Fibroblast of skin of right biceps (primary cell): ENCODE measurements around the gene DDX20.
"Not testable (repeated sequence)": the region's sequence is repeated elsewhere in the genome, so short reads cannot be mapped to it uniquely, and the experiment has no call there.

Experiments
- DNase-seq: peaks from one replicate; pipeline ENCODE4 v3.0.0-alpha.2; 2013

Gene DDX20

DNA sequence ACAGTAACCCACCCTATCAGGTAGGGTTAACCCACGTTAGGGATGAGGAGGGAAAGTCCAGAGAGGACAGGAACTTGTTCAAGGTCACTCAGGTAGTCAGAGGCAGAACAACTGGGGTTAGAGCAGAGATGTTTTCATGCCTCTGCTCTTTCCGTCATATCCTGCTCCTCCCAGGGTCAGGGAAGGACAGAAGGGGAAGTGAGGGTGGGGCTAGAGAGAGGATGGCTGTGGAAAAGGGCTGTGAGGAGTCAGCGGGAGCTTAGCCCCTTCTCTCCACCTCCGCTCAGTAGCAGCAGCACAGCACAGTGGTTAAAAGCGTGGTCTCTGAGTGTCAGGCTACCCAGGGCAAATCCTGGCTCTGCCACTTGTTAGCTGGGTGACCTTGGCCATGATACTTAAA is 36.5 kb downstream of the DDX20 start:
- DNase-seq: no peak

DNA sequence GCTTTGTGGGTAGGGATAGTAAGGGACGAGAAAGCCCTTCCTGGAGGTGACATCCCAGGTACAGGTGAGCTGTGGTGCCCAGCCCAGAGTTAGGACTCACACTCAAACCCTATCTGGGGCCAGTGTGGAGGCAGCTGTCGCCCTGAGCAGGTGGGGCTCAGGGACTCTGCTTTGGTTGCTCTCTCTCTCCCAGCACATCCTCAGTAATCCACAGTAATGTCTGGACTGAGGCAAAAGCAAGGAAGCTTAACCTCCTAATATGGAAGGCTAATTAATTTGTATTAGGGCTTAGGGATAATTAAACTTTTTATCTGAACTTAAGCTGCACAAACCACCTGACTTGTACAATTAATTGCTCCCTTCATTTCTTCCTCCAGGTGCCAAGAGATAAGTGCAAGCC is 38.2 kb downstream of the DDX20 start:
- DNase-seq: no peak

DNA sequence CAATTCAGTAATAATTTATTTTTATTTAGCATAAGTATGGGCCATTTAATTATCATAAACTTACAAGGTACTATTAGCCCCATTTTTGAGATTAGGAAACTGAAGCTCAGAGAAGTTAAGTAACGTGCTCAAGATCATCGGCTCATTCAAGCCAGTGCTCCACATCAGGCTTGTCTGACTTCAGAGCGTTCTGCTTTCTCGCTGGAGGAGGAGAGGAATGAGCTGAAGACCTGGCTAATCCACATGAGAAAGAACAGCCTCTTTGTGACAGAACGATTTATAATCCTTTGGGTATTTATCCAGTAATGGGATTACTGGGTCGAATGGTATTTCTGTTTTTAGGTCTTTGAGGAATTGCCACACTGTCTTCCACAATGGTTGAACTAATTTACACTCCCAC is 39.7 kb downstream of the DDX20 start:
- DNase-seq: no peak

DNA sequence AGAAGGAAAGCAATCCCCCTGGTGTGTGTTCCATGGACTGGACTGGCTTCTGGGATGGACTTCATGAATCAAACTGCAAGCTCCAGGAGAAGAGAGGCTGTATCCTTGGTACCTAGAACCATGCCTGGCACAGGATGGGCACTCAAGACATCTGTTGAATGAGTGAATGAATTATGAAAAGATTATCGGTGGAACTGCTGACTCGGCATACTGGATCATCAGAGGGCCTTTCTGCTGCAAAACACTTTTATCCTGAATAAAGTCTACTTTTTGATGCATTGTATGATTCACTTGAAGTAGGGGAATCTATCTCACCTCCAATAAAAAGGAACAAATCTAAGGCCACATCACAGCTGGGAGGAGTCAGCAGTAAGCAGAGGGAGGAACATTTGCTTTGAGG is 42.9 kb downstream of the DDX20 start:
- DNase-seq: no peak

DNA sequence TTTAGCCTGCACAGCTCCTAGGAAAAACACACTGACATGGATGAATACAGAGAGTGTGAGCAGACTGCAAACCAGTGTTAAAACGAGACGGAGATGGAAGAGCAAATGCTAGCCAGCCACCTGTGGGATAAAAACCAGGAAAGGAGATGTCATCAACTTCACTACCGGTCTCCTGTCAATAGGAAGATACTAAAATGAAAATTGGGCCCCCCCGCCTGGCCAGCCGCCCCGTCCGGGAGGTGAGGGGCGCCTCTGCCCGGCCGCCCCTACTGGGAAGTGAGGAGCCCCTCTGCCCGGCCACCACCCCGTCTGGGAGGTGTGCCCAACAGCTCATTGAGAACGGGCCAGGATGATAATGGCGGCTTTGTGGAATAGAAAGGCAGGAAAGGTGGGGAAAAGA is 44.0 kb downstream of the DDX20 start:
- DNase-seq: not testable (repeated sequence)

DNA sequence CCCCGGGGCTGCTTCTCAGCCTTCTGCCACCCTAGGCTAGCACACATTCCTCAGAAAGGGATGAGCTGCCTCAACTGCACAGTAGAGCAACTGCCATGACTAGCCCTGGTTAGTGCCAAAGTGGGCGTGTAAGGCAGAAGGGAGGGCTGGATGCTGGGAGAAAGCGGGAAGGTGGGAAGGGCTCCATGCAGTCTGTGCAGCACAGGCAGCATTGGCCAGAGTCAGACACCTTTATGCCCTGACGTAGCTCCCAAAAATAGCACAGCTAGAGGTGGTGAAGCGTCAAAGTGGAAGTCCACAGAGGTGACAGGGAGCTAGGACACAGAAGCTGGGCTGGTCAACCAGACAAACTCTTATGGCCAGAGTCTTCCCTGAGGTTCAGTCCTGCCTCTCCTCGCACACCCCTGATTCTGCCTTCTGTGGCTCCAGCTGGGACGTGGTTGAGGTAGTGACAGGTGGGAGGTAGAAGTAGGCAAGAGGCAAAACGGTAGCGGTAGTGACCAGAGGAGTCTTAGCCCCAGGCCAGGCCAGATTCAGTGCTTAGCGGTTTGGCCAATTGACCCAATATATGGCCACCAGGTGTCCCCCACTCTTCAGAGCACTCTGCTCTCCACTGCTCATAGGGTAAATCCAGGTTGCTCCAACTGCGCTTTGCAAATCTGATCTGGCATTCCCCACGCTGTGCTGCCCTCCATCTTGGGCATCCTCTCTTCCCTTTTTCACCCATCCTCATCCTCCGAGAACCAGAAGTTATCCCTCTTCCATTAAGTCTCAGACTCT is 45.6 kb downstream of the DDX20 start:
- DNase-seq: no peak

DNA sequence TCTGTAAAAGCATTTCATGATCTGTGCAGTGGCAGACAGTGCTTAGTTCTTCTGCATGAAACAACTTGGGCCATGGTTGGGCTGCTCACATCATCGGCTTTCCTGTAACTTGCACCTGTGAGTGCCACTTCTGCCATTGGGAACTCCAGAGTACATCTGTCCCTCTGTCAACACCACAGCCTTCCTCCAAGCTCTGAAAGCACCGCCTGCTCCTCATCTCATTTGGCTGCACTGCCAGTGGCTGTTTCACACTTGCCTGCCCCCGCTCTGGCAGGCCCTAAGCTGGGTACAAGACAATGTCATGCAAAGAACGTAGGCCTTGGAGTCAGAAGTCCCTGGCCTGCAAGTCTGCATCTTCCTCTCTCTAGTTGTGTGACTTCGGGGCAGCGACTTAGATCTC is 46.4 kb downstream of the DDX20 start:
- no peak for DNase-seq

DNA sequence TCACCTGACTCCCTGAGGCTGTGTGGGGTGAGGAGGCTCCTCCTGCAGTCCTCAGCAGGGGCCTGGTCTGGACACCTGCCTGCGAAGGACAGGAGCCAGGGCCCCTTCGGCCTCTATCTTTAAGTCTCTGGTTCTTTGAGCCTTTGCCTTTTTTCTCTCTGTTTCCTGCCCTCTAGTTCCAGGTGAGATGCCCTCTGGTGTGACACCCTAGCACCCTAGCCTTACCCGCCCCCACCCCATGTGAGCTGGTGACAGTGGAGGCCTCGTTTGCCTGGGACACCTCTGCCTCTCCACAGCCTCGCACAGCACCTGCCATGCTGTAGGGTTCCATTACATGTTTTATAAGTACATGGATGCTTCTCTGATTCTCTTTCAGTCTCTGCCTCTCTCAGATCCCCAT is 47.3 kb downstream of the DDX20 start:
- DNase-seq: no peak

DNA sequence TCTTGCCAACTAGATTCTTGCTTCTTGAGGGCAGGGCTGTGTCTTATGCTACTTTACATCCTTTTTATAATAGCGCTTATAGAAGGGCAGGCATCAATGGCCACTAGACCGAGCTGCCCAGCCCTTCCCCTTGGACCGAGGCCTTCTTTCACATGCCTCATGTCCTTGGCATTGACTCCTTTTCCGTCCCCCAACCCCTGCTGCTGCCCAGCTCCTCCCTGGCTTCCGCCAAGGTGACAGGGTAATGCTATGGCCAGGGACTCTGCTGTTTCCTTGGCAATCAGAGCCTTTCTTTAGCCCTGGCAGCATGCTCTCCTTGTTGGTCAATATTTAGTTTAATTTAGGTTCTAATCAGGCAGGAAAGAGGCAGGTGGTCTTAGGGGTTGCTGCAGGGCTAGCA is 48.2 kb downstream of the DDX20 start:
- no peak for DNase-seq

DNA sequence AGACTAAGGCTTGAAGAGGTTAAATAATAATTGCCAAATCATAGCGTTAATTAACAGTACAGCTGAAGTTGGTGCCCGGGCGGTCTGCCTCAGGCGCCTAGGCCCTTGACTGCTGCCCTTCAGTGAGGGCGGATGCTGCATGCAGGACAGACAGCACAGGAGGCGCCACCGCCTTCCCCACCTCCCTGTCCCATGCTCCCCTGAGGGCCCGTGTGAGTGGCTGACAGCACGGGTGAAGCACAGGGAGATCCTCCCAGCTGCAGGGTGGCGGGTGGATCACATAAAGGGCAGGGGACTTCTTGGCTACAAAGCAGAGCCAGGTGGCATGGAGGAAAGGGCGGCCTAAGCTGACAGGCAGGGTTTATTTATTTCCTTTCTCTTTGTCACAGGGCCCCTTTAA is 49.1 kb downstream of the DDX20 start:
- DNase-seq: no peak

DNA sequence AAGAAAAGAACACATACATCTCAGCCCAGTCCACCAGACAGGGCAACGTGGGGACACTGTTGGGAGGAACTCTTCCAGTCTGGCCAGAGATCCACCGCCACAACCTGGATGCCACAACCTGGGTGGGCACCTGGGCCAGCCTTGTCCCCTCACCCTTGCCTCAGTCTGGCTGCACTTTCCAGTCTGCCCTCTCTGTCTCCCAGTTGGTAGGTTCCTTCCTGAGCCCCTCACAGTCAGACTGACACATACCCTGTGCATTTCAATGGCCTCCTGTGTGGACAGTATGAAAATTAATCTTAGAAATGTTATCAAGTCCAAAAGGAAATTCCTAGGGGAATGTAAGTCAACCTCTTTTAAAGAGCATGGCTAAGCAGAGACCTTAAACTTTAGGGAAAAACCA is 49.5 kb downstream of the DDX20 start:
- no peak for DNase-seq

DNA sequence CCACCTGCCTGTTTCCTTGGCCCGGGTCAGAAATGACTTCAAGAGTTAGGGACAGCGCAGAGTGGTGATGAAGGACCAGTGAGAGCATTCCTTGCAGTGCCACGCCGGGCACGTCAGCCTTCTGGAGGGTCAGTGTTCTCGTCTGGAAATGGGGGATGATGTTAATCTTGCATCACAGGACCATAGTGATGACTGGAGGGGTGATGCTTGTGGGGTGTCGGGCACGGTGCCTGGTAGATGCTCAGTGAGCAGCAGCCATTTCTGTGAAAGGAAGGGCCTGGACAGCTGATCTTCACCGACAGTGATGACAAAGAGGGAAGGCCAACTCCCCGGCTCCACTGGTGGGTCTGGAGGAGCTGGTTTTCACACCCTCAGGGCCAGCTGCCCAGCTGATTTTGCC is 56.2 kb downstream of the DDX20 start:
- no peak for DNase-seq

DNA sequence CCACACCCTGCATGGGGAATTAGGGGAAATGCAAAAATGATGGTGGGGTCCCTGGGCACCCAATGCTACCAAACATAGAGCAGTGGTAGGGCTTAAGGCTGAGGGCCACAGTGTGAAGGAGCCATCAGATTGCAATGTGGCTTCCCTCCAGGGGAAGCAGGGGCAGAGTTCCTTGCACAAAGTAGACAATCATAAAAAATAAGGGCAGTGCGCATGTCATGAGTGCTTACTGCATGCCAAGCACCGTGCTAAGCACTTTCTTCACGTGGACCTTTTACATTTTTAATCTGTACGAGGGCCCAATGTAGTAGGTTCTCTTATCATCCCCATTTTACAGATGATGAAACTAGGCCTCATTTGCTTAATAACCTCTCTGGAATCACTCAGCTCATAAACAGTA is 56.6 kb downstream of the DDX20 start:
- no peak for DNase-seq

DNA sequence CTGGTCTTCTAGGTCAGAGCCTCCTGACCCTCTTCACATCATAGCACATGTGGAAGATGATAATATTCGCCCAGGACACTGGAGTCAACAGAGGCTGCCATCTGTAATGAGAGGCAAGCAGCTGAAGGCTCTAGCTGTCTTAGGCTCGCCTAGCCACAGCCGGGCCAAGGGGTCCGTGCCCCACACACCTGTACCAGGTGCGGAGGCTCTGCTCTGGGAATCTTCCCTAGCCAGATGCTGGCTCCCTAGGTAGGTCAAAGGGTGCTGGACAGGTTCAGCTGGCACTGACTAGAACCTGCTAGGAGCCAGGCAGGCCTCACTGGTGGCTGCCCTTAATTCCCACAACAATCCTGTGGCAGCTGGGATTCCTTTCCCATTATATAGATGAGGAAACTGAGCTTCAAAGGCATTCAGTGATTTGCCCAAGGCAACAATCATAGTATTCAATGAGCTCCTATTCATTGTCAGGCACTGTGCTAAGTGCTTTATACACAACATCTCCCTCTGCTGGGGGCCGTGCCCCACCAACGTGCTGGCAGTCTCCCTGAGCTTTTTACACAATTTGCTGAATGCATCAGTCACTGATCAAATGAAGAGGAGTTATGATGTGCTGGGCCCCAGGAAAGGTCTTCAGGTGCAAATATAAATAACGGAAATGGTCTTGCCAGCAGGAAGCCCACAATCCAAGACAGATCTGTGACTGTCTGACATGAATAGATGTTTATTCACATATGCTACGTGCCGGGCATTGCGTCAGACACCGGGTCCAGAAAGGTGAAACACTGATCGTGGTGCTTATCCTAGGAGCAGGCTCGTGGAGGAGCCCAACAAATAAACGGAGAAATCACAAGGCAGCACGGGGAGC is 58.0 kb downstream of the DDX20 start:
- peak; percentile 14 for DNase-seq

DNA sequence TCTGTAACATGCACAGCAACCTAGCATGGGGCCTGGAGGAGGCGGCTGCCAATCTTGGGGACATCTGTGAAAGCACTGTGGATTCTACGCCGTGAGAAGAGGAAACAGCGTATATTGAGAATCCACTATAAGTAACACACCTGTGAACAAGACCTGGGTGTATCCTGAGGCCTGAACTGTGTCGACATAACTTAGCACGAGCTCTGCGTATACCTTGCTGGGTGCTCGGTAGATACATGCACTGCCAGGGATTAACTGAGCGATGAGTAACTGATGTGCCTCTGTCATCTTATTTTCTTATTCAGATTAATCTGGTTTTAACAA is 58.6 kb downstream of the DDX20 start:
- DNase-seq: no peak

DNA sequence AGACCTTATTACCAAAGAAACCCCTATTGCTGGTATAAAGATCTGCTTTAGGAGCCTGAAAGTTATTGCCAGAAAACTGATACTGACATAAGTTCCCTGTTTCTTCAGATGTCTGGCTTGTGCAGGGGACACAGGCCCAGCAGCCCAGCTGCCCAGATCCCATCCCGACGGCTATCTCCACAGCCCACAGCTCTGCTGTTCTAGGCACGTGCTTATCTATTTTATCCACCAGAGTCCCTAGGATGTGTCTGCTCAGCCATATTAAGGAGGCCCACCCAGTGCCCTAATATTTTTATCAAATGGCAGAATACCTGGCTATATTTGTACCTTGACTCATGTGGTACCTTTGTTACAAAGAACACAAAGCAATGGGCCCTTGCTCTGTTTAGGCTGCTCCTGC is 58.9 kb downstream of the DDX20 start:
- DNase-seq: no peak
